Neural progenitor cell (in vitro differentiated cells): Measurements from ENCODE around the gene MAP3K1. TPM values are rescaled to one million over a fixed set of nuclear protein-coding genes. Genes with fewer than 3 reads are reported as not detected.

Experiments
- DNase-seq: peaks from one replicate; pipeline ENCODE4 v3.0.0-alpha.2; 2016; ENCODE audit warnings: low spot score
- H2AFZ ChIP-seq: fragments of 200-600 bp; sonication (generic); replicated peaks from 2 replicates; pipeline ENCODE4 v1.6.1; 2016; ENCODE audit warnings: antibody characterized with exemption
- H3F3A ChIP-seq: fragments of 200-600 bp; sonication (generic); 2 replicates; pipeline ENCODE4 v1.6.1; 2016; ENCODE audit warnings: antibody characterized with exemption, low read depth
- H3K27ac ChIP-seq: fragments of 200-600 bp; sonication (generic); 2 replicates; pipeline ENCODE4 v1.5.1; 2016; ENCODE audit warnings: mild to moderate bottlenecking
- H3K27me3 ChIP-seq: fragments of 200-600 bp; sonication (generic); 2 replicates; pipeline ENCODE4 v1.6.1; 2016; ENCODE audit warnings: mild to moderate bottlenecking, moderate library complexity
- H3K36me3 ChIP-seq: fragments of 200-600 bp; sonication (generic); 2 replicates; pipeline ENCODE4 v1.5.1; 2016
- H3K4me1 ChIP-seq: fragments of 200-600 bp; sonication (generic); 2 replicates; pipeline ENCODE4 v1.6.1; 2016; ENCODE audit warnings: mixed run types
- H3K4me2 ChIP-seq: fragments of 200-600 bp; sonication (generic); 2 replicates; pipeline ENCODE4 v1.6.1; 2016
- H3K4me3 ChIP-seq: fragments of 200-600 bp; sonication (generic); 2 replicates; pipeline ENCODE4 v1.5.1; 2016
- H3K79me2 ChIP-seq: fragments of 200-600 bp; sonication (generic); 2 replicates; pipeline ENCODE4 v1.6.1; 2016; ENCODE audit warnings: low read depth
- H3K9ac ChIP-seq: fragments of 200-600 bp; sonication (generic); 2 replicates; pipeline ENCODE4 v1.6.1; 2016
- H3K9me3 ChIP-seq: fragments of 200-600 bp; sonication (generic); 2 replicates; pipeline ENCODE4 v1.5.1; 2016; ENCODE audit warnings: low read depth
- H4K20me1 ChIP-seq: fragments of 200-600 bp; sonication (generic); 2 replicates; pipeline ENCODE4 v1.6.1; 2016; ENCODE audit warnings: low read depth
- H3K27ac Mint-ChIP-seq: 3 replicates; pipeline ENCODE4 v1.8.0; 2021; ENCODE audit warnings: mixed read lengths
- H3K27me3 Mint-ChIP-seq: 2 replicates; pipeline ENCODE4 v1.8.0; 2022; ENCODE audit warnings: low read depth, mild to moderate bottlenecking, inconsistent platforms, moderate library complexity, mixed read lengths; ENCODE audit not compliant: insufficient read depth
- H3K36me3 Mint-ChIP-seq: 3 replicates; pipeline ENCODE4 v1.8.0; 2021; ENCODE audit warnings: mixed read lengths
- H3K4me1 Mint-ChIP-seq: 3 replicates; pipeline ENCODE4 v1.8.0; 2021; ENCODE audit warnings: mixed read lengths
- H3K4me3 Mint-ChIP-seq: 3 replicates; pipeline ENCODE4 v1.8.0; 2021; ENCODE audit warnings: mild to moderate bottlenecking, moderate library complexity, mixed read lengths
- H3K9me3 Mint-ChIP-seq: 3 replicates; pipeline ENCODE4 v1.8.0; 2020; ENCODE audit warnings: mixed read lengths
- EZH2 ChIP-seq: fragments of 200-600 bp; sonication (generic); IDR thresholded peaks from 2 replicates; pipeline ENCODE4 v1.6.1; 2017; ENCODE audit warnings: antibody characterized with exemption, mild to moderate bottlenecking, moderate library complexity
- EZH2phosphoT487 ChIP-seq: fragments of 200-600 bp; sonication (generic); IDR thresholded peaks from 2 replicates; pipeline ENCODE4 v1.6.1; 2017; ENCODE audit warnings: antibody characterized with exemption
- total RNA-seq: library from RNA; depleted of rRNA; stranded (reverse); fragments of >200 nt; gene quantifications from 2 replicates; pipeline ENCODE4 v1.2.3, GENCODE V29; 2015; ENCODE audit warnings: low replicate concordance
- TF ChIP-seq, protein P1 (sequence below): fragments of 200-600 bp; sonication (generic); IDR thresholded peaks from 2 replicates; pipeline ENCODE4 v1.5.1; 2017; ENCODE audit warnings: antibody characterized with exemption, mild to moderate bottlenecking

The MAP3K1 gene
- total RNA-seq, 1 donor from 2014 or later, result 22.2 TPM

DNA sequence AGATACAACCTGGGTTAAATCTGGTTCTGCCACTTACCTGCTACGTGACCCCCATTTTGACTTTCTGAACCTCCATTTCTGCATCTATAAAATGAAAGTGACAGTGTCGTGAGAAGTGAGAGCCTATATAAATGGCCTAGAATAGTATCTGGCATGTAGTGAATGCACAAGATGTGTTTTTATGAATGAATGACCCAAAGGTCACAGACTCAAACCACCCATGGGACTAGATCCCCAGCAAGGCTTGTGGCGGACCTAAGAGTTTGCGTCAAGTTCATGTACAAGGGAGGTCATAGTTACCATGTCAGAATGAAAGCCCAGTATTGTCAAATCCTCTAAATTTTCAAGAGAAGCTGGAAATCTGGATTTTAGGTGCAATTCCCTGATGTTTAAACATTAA is 82.9 kb downstream of the MAP3K1 start:
- H3K27ac ChIP-seq, result no peak overlapping the region
- no peaks in the 10 kb centered on the region for H3K79me2 ChIP-seq
- H3K9me3 ChIP-seq, result no peaks in the 10 kb centered on the region
- H3K4me1 ChIP-seq, result no peaks in the 10 kb centered on the region
- H4K20me1 ChIP-seq, result no peaks in the 10 kb centered on the region
- no peak for TF ChIP-seq EZH2
- TF ChIP-seq, protein P1, sequence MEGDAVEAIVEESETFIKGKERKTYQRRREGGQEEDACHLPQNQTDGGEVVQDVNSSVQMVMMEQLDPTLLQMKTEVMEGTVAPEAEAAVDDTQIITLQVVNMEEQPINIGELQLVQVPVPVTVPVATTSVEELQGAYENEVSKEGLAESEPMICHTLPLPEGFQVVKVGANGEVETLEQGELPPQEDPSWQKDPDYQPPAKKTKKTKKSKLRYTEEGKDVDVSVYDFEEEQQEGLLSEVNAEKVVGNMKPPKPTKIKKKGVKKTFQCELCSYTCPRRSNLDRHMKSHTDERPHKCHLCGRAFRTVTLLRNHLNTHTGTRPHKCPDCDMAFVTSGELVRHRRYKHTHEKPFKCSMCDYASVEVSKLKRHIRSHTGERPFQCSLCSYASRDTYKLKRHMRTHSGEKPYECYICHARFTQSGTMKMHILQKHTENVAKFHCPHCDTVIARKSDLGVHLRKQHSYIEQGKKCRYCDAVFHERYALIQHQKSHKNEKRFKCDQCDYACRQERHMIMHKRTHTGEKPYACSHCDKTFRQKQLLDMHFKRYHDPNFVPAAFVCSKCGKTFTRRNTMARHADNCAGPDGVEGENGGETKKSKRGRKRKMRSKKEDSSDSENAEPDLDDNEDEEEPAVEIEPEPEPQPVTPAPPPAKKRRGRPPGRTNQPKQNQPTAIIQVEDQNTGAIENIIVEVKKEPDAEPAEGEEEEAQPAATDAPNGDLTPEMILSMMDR, result no peak
- TF ChIP-seq EZH2phosphoT487, result no peak
- no peak overlapping the region for H2AFZ ChIP-seq
- no peak overlapping the region for H3K4me3 ChIP-seq
- Mint-ChIP-seq H3K27ac (no peak overlapping the region), H3K9me3 (no peaks in the 10 kb centered on the region), H3K27me3 (no peaks in the 10 kb centered on the region), H3K4me1 (no peaks in the 10 kb centered on the region), H3K4me3 (no peak overlapping the region), H3K36me3 (peaks cover 11% of the 10 kb centered on the region)
- no peaks in the 10 kb centered on the region for H3K27me3 ChIP-seq
- H3K36me3 ChIP-seq, result peaks cover 5% of the 10 kb centered on the region
- no peaks in the 10 kb centered on the region for H3F3A ChIP-seq
- H3K4me2 ChIP-seq, result no peak overlapping the region
- no peak for DNase-seq
- no peak overlapping the region for H3K9ac ChIP-seq

DNA sequence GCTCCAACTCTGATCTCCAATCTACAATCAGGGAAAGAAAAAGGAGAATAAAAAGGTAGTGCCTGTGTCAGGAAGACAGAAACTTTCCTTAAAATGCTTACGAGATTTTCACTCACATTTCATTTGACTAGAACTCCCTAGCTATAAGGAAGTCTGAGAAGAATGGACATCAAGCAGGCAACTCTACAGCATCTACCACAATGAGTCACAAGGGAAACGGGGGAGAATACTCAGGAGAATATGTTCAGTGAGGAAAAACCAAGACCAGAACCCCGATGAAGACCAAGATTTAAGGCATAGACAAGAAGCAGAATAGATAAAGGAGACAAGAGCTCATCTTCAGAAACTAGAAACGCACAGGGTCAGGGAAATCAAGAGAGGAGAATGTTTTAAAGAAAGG is 85.0 kb downstream of the MAP3K1 start:
- Histone ChIP-seq H3K4me1 (no peaks in the 10 kb centered on the region), H3K27ac (no peak overlapping the region), H3K4me3 (no peak overlapping the region), H3K9me3 (no peaks in the 10 kb centered on the region), H2AFZ (peak overlapping the region; percentile 19), H3K4me2 (no peak overlapping the region), H3K79me2 (no peaks in the 10 kb centered on the region), H3K9ac (no peak overlapping the region), H3F3A (no peaks in the 10 kb centered on the region), H4K20me1 (no peaks in the 10 kb centered on the region), H3K36me3 (no peaks in the 10 kb centered on the region), H3K27me3 (no peaks in the 10 kb centered on the region)
- Mint-ChIP-seq H3K27ac (no peak overlapping the region), H3K27me3 (no peaks in the 10 kb centered on the region), H3K9me3 (no peaks in the 10 kb centered on the region), H3K36me3 (peaks cover 3% of the 10 kb centered on the region), H3K4me3 (no peak overlapping the region), H3K4me1 (no peaks in the 10 kb centered on the region)
- no peak for TF ChIP-seq EZH2phosphoT487
- TF ChIP-seq, protein P1, result no peak
- no peak for TF ChIP-seq EZH2
- no peak for DNase-seq

DNA sequence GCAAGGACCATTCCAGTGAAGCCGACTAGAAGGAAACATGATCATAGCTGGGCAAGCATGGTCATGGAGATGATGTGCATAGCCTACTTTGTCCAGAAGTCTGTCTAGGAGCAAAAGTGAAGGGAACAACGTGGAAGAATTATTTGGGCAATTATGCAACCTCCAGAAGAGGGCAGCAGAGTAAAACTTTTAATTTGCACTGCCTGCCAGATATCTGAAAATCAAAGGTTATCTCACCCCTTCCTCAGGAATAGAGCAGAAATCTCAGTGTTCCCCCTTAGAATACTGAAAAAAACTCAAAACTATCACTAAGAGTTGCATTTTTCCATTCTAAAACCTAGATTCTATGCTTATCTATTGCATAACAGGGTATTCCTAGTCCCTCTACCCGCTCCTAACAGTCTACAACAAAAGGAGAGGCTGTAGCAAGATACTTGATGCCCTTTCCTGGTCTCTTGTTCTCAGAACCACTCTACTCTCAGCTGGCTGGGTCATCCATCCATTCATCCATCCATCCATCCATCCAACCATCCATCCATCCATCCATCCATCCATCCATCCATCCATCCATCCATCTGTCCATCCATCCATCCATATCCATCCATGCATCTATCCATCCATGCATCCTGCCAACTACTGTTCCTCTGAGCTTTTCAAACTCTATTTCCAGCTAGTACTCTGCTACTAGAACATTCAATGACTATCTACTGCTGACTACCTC is 85.7 kb downstream of the MAP3K1 start:
- Histone ChIP-seq H3K4me3 (no peak overlapping the region), H3K27ac (no peak overlapping the region), H3K9me3 (no peaks in the 10 kb centered on the region), H3K36me3 (no peaks in the 10 kb centered on the region), H3K79me2 (no peaks in the 10 kb centered on the region), H3F3A (no peaks in the 10 kb centered on the region), H3K4me2 (no peak overlapping the region), H3K4me1 (no peaks in the 10 kb centered on the region), H3K27me3 (no peaks in the 10 kb centered on the region), H2AFZ (peak overlapping the region; percentile 19), H3K9ac (no peak overlapping the region), H4K20me1 (no peaks in the 10 kb centered on the region)
- TF ChIP-seq EZH2phosphoT487 (no peak), EZH2 (no peak)
- TF ChIP-seq, protein P1, result peak; percentile 76
- no peaks in the 10 kb centered on the region for H3K9me3 Mint-ChIP-seq
- H3K4me1 Mint-ChIP-seq, result no peaks in the 10 kb centered on the region
- peak; percentile 59 for DNase-seq
- H3K27me3 Mint-ChIP-seq, result no peaks in the 10 kb centered on the region
- H3K27ac Mint-ChIP-seq, result no peak overlapping the region
- H3K4me3 Mint-ChIP-seq, result no peak overlapping the region
- H3K36me3 Mint-ChIP-seq, result no peaks in the 10 kb centered on the region
